Smooth muscle cell (in vitro differentiated cells): Measurements from ENCODE around the gene RBM33. TPM values are rescaled to one million over a fixed set of nuclear protein-coding genes. Genes with fewer than 3 reads are reported as not detected.

Experiments
- DNase-seq: peaks from one replicate; lab custom pipeline; 2025; ENCODE audit not compliant: unreplicated experiment; lab: John Stamatoyannopoulos, UW
- H2AFZ ChIP-seq: fragments of 200-600 bp; sonication (generic); 2 replicates; pipeline ENCODE4 v1.6.0; 2016; ENCODE audit warnings: antibody characterized with exemption, low read depth, mild to moderate bottlenecking
- H3F3A ChIP-seq: fragments of 200-600 bp; sonication (generic); 2 replicates; pipeline ENCODE4 v1.6.0; 2017; ENCODE audit warnings: antibody characterized with exemption, low read depth
- H3K27ac ChIP-seq: fragments of 200-600 bp; sonication (generic); 2 replicates; pipeline ENCODE4 v1.5.1; 2016; ENCODE audit warnings: low read depth, mild to moderate bottlenecking
- H3K27me3 ChIP-seq: fragments of 200-600 bp; sonication (generic); 2 replicates; pipeline ENCODE4 v1.6.1; 2016; ENCODE audit warnings: low read depth, mild to moderate bottlenecking
- H3K36me3 ChIP-seq: fragments of 200-600 bp; sonication (generic); 2 replicates; pipeline ENCODE4 v1.5.1; 2016; ENCODE audit warnings: low read depth
- H3K4me1 ChIP-seq: fragments of 200-600 bp; sonication (generic); 2 replicates; pipeline ENCODE4 v1.5.1; 2016; ENCODE audit warnings: low read depth
- H3K4me2 ChIP-seq: fragments of 200-600 bp; sonication (generic); 2 replicates; pipeline ENCODE4 v1.6.0; 2016; ENCODE audit warnings: mild to moderate bottlenecking
- H3K4me3 ChIP-seq: fragments of 200-600 bp; sonication (generic); 2 replicates; pipeline ENCODE4 v1.5.1; 2016; ENCODE audit warnings: mild to moderate bottlenecking
- H3K79me2 ChIP-seq: fragments of 200-600 bp; sonication (generic); 2 replicates; pipeline ENCODE4 v1.6.0; 2016; ENCODE audit warnings: low read depth, mild to moderate bottlenecking
- H3K9ac ChIP-seq: fragments of 200-600 bp; sonication (generic); 2 replicates; pipeline ENCODE4 v1.6.0; 2016; ENCODE audit warnings: low read depth
- H3K9me3 ChIP-seq: fragments of 200-600 bp; sonication (generic); replicated peaks from 2 replicates; pipeline ENCODE4 v1.5.1; 2016; ENCODE audit warnings: low read depth
- H4K20me1 ChIP-seq: fragments of 200-600 bp; sonication (generic); 2 replicates; pipeline ENCODE4 v1.6.0; 2016; ENCODE audit warnings: low read depth
- CTCF ChIP-seq: fragments of 200-600 bp; sonication (generic); IDR thresholded peaks from 2 replicates; pipeline ENCODE4 v1.5.1; 2017; ENCODE audit warnings: borderline replicate concordance, mild to moderate bottlenecking, antibody characterized with exemption; ENCODE audit not compliant: insufficient read depth, poor library complexity, severe bottlenecking
- WGBS: methylation state at CpG from one replicate; pipeline ENCODE4 v1.1.7; 2016; ENCODE audit warnings: low lambda C conversion rate; 5-methylcytosine and 5-hydroxymethylcytosine counted together
- polyA plus RNA-seq: library from polyadenylated mRNA; unstranded; fragments of >200 nt; fragmentation: Nextera tagmentation; extraction: Ambion mirVana; gene quantifications from 2 replicates; pipeline ENCODE4 v1.2.1, GENCODE V29; 2016
- total RNA-seq: library from RNA; depleted of rRNA; stranded (reverse); fragments of >200 nt; gene quantifications from 2 replicates; pipeline ENCODE4 v1.2.3, GENCODE V29; 2014

RBM33 gene
- total and polyA plus RNA-seq, 2 experiments from 2014 or later: 22.5 to 25.3 TPM

- H4K20me1 ChIP-seq: peaks cover 90% of the 10 kb centered on the region
These were observed 47.9 kb downstream of the RBM33 start for GRCh38 chr7:155692317-155692716.

DNA sequence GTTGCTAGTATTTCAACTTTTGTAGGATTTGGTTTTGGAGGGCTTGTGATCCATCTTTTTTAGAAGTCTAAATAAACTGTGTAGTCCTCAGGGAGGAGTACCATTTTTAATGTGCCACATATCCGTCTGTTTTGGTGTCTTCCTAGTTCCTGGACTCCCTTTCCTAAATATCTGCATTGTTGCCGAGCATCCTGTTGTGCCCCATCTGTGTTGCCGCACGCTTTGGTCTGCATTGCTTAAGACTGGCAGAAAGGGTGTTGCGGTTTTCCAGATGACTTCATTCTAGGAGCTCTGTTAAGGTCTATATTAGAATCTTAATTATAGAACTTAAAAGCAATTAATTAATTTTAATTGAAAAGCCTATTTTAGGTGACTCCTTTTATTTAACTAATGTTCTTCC is 49.4 kb downstream of the RBM33 start:
- Histone ChIP-seq H2AFZ (no peak overlapping the region), H3K27ac (no peak overlapping the region), H3K4me3 (no peak overlapping the region), H4K20me1 (peaks cover 99% of the 10 kb centered on the region), H3K9ac (no peak overlapping the region), H3K4me1 (no peaks in the 10 kb centered on the region), H3K27me3 (no peaks in the 10 kb centered on the region), H3K4me2 (no peak overlapping the region), H3K9me3 (no peaks in the 10 kb centered on the region), H3F3A (no peaks in the 10 kb centered on the region), H3K79me2 (peaks cover 91% of the 10 kb centered on the region), H3K36me3 (peaks cover 2% of the 10 kb centered on the region)
- WGBS: 94% methylated on average over 5 of the region's 5 CpGs
- no peak for TF ChIP-seq CTCF
- no peak for DNase-seq

More at GRCh38 chr7:155692317-155692716, 47.9 kb downstream of the RBM33 start:
- Histone ChIP-seq H3K27ac (no peak overlapping the region), H3F3A (no peaks in the 10 kb centered on the region), H3K9me3 (no peaks in the 10 kb centered on the region), H3K36me3 (peaks cover 2% of the 10 kb centered on the region), H3K4me1 (no peaks in the 10 kb centered on the region), H3K4me3 (no peak overlapping the region), H3K9ac (no peak overlapping the region), H3K4me2 (no peak overlapping the region), H3K27me3 (no peaks in the 10 kb centered on the region), H2AFZ (no peak overlapping the region), H3K79me2 (peaks cover 85% of the 10 kb centered on the region)
- DNase-seq: no peak
- WGBS: 95% methylated on average over 5 of the region's 5 CpGs
- TF ChIP-seq CTCF: no peak

DNA sequence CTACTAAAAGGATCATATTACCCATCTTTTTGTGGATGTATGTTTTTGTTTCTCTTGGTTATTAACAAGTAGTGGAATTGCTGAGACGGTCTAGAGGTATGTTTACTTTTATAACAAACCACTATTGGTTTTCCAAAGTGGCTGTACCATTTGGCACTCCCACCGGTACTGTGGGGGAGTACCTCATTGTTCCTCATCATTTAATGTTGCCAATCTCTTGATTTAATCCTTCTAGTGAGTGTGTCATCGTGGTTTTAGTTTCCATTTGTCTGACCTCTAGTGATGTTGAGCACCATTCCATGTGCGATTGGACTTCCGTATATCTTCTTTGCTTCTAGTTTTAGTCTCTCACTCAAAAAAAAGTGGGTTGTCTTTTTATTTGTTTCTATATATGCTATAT is 50.4 kb downstream of the RBM33 start:
- DNase-seq: no peak
- Histone ChIP-seq H3K4me2 (no peak overlapping the region), H3K4me1 (no peaks in the 10 kb centered on the region), H3K9me3 (no peaks in the 10 kb centered on the region), H3F3A (no peaks in the 10 kb centered on the region), H3K9ac (no peak overlapping the region), H2AFZ (no peak overlapping the region), H3K36me3 (peaks cover 2% of the 10 kb centered on the region), H3K79me2 (peaks cover 89% of the 10 kb centered on the region), H4K20me1 (peaks cover 100% of the 10 kb centered on the region), H3K4me3 (no peak overlapping the region), H3K27me3 (no peaks in the 10 kb centered on the region), H3K27ac (no peak overlapping the region)
- 95% methylated on average over 5 of the region's 5 CpGs for WGBS
- no peak for TF ChIP-seq CTCF

GRCh38 chr7:155696747-155697146 is 52.3 kb downstream of the RBM33 start:
- TF ChIP-seq CTCF: no peak
- peaks cover 90% of the 10 kb centered on the region for H4K20me1 ChIP-seq
- H3K27ac ChIP-seq: no peak overlapping the region
- H3K4me2 ChIP-seq: no peak overlapping the region
- H3K9me3 ChIP-seq: no peaks in the 10 kb centered on the region
- DNase-seq: no peak
- no peak overlapping the region for H3K4me3 ChIP-seq
- no peak overlapping the region for H2AFZ ChIP-seq
- no peaks in the 10 kb centered on the region for H3K4me1 ChIP-seq
- H3F3A ChIP-seq: no peaks in the 10 kb centered on the region
- no peak overlapping the region for H3K9ac ChIP-seq
- peaks cover 10% of the 10 kb centered on the region for H3K36me3 ChIP-seq
- H3K27me3 ChIP-seq: no peaks in the 10 kb centered on the region
- peaks cover 71% of the 10 kb centered on the region for H3K79me2 ChIP-seq
- 97% methylated on average over 5 of the region's 5 CpGs for WGBS
